Fibroblast of peridontal ligament (primary cell): ENCODE data around the gene IQCH.

Experiments
- DNase-seq: peaks from one replicate; pipeline ENCODE4 v3.0.0-alpha.2; 2010; ENCODE audit errors: extremely low read depth

Gene IQCH

DNA sequence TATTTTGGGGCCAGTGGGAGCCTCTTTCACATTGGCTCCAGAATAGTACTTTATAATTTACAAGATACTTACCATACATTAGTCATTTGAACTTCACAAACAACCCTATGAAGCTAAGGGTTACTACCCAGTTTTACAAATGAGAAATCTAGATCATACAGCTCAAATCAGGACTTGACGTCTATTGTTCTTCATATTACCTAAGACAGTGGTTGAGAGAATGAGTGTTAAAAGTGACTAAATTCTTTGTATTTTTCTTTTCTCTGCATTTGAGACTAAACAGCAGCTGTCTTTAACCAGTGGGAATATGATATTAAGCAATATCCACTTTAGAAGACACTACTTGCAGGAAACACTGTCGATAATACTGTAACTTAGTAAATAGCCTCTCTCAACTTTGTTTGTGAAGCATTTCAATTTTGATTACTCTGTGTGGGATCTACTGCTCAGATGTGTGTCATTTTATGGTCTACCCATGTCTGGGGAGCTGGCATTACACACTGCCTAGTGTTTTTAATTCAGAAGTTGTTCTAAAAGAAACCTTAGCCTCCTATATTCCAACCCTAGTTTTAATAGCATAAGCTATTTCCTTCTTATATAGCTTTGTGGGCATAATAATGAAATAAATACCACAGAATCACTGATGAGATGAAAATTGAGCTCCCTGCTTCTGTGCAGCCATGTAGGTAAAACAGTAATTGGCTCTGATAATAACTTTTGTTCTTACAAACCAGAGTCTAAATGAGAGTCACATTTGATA is 45.9 kb downstream of the IQCH start:
- peak; percentile 48 for DNase-seq

DNA sequence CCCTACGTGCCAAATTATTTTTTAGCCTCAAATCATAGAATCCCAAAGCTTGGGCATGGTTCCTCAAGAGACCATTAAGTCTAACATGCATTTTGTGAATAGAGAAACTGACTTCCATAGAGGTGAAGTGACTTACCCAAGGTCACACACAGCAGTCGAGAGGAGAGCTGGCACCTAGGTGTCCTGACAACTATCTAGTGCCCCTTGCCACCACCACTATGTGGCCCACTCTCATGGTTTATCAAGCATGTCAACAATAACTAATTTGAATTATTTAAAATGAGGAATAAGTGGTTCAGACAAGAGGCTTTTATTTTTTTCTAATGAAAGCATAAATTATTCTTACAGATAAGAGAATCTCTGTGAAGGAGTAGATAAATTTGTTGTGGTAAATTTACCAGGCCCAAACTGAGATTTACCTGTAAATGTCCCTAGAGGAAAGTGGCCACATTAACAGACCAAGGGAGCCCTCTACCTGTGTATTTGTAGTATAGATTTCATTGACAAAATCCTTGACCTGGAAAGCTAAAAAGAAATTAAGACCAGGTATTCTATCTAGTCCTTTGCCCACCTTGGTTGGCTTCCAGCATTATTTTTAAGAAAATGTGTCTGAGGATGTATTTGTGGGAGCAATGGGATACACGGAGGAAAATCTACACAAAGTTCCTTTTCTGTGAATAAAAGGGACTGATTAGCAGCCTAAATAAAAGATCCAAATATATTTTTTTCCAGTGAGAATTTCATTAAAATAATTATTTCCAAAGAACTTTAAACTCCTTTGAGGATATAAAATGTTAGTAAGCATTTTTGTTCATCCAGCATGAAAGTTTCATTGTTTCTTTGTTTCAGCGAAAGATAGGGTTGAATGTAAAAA is 49.1 kb downstream of the IQCH start:
- DNase-seq, result peak; percentile 24

DNA sequence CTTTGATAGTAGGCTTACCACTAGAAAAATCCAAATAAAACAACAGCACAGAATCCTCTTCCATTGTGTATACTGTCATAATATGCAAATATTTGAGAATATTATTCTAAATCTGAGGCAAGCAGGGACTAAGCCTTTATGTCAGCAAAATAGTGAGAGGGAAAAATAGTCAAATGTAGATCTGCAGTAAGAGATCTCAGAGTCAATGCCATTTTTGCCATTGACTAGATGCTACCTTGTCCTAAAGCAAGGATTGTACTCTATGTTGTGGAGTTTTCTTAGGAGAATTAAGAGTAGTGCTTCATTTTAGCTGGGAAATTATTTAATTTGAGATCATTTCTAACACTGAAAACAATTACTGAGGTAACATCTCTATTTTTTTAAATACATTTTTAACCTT is 50.2 kb downstream of the IQCH start:
- DNase-seq, result no peak

DNA sequence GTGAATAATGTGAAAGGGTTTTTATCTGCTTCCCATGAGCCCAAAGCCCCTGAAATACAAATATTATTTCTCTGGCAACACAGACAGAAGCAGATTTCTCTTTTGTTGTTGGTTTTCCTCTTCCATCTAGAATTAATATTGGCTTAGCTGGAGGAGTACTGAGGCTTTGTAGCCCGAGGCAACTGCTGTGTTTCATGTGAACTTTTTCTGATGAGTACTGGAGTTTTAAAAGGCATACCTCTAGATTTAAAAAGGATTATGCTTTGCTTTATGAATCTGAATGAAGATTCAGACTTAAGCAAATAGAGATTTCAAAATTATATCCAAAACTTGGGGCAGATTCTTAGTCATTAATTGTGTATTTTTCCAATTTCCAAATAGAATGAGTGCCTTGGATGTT is 50.9 kb downstream of the IQCH start:
- DNase-seq, result no peak

DNA sequence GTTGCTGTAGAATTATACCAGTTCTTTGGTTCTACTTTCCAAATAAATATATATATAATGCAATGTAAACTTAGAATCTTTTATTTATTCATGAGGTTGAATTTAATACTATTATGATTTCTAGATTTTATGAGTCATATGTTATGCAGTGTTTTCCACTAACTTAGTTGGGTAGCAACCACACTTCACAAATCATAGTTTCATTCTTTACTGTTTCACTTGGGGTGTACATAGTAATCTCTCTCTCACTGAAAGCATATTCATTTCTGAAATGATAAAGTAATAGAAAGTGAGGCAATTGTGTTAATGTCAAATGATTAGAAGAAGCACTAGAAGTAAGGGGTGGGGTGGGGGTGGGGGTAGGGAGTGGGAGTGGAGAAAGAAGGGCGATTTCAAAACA is 52.6 kb downstream of the IQCH start:
- DNase-seq, result peak; percentile 70

DNA sequence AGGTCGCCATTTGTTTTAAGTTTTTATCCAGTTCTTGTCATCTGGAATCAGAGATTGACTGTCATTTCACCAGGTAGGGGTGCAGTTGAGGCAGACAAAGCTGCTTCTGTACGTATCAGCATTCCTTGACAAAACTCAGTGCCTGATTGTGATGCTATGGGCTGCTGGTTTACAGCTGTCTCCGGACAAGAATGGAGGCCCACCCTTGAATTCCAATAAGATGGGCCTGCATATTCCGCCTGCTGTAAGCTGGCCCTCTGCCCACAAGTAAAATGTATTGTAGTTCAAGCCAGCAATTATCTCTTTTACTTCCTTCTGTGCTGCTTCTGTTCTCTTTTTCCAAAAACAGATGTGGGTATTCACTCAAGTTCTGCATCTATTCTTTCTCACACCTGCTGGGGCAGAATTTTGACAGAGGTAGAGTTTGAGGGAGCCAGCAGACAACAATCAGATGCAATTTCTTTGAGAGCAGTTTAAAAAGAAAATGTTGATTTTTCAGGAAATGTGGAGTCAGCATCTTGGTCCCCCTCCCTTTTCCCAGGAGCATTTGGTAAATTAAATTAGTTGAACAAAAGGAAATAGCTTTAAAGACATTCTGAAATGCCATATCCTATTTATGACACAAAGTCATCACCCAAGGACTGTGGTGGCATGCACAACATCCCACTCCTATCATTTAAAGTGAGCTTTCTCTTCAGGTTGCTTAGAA is 53.5 kb downstream of the IQCH start:
- no peak for DNase-seq

DNA sequence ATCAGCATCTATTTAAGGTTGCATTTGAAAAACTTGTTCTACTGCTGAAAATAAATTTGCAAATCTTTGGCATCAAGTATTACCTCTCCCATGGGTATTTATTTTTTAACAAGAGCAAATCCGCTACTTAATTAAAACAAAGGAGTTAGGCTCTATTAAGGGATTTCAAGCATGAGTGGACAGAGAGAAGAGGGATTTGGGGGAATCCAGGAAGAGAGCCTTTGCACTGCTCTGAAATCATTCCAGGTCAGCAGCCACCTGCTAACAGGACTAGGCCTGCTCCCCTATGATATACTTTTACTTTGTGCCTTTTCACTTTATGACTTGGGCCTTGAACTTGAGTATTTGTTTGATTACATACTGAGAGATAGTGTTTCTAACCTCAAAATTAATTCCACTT is 57.1 kb downstream of the IQCH start:
- no peak for DNase-seq

DNA sequence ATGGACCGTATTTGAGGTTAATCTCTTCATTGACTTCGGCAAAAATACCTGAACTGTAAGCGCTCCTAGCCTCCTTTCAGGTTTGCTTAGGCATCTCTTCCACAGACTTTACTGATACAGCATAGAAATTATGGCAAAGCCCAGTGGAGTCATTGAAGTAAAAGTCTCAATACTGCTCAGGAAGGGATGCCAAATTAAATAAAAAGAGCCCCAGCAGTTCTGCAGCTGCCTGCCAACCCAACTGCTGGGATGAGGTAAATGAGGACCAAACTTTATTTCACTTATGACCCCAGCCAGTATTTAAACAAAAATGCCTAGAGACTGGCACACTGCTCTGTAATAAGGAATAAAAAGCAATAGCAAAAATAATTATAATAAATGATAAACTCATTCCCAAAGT is 65.4 kb downstream of the IQCH start:
- DNase-seq, result no peak

DNA sequence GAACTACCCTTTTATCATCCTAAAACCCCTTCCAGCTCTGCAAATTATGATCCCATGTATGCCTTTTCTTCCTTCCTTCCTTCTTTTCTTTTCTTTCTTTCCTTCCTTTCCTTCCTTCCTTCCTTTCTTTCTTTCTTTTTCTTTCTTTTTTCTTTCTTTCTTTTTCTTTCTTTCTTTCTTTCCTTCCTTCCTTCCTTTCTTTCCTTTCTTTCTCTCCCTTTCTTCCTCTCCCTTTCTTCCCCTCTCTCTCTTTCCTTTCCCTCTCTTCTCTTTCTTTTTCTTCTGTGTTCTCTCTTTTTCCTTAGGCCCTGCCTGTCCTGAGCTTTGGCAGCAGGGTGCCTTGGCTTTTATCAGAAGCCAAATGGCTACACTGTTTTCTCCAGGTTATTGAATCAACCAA is 66.8 kb downstream of the IQCH start:
- no peak for DNase-seq

DNA sequence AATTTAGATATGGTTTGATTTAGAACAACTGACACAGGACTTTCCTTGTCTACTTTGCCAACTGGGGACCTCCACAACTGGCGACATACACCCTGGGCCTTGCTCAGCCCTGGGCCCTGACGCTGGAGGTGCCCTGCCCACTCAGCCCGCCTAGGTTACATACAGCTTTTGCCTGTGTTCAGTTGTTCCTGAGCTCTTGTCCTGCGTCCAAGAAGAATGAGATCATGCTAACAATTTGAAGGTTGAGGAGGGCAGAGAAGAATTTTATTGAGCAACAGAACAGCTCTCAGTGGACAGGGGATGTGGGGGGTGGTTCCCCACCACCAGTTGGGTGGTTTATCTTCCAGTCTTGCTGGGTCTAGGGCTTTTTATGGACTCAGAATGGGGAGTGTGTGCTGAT is 67.9 kb downstream of the IQCH start:
- peak; percentile 10 for DNase-seq

DNA sequence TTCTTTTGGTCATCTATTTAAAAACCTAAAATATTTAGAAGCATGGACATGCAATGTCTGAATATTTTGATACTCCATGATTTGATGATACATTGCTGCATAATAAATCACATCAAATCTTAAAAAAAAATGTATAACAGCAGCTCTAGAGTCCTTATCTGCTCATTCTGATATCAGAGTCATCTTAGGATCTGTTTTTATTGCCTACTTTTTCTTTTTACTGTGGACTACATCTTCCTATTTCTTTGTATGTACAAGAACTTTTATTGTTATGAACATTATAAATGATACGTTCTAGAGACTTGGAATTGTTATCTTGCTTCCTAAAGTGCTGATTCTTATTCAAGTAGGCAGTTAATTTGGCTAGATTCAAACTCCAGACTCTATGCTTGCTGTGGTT is 72.7 kb downstream of the IQCH start:
- no peak for DNase-seq

DNA sequence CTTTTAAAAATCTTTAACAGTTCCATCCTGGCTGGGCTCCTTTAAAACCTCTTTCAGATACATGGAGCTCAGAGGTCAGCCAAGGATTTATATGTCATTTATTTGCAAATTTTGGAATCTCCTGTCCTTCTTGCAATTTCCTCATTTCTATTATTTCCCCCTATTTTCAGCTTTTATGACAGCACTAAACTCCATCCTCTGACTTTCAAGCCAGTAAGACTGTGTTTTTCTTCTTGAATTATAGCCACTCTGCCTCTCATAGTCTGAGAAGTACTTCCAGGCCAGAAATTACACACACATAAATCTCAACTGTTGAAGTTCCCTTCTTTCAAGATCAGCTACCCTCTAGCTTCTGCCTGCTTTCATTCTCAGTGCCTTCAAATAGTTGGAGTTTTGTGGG is 73.2 kb downstream of the IQCH start:
- no peak for DNase-seq

DNA sequence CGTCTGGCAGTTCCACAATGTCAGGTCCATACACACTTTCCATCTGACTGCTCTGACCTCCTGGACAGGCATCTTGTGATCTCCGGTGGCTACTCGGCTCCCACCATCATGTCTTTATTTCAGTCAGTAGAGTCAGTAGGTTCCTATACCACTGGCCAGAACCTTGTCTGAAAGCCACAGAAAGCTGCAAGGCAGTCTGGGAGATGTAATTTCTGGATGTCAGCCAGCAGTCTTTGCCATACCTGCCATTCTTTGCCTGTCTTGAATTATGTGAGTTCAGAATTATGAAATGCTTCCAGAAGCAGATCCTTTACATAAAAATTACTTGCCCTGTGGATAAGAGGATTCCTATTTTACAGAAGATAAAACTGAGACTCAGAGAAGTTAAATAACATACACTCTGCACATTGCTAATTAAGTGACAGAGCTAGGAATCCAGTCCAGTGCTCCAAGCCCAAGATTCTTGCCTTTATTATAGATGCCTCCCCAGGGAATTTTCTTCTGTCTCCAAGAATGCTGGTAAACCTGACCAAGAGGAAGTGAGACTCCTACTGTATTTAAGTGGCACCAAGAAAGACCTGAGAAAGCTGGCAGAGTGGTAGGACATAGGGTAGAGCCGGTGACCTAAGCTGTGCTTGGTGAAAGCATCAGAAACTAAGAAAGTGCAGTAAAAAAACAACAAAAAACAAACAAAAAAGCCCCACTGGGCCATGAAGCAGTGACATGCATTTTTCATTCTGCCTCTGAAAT is 75.6 kb downstream of the IQCH start:
- no peak for DNase-seq

DNA sequence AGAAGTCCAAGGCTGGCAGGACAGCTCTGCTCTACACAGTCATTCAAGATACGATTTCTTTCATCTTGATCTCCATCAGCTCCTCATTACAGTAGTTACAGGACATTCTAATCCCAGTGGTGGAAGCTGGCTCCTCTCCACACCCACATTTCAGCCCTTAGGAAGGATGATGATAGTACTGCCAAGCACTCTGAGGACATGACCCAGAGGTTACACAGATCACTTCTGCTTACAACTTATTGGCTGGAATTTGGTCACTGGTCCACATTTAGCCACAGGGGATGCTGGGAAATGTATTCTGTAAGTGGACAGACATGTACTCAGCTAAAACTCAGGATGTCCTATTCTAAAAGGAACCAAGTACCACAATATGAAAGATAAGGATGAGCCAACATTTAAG is 77.1 kb downstream of the IQCH start:
- DNase-seq, result peak; percentile 57

DNA sequence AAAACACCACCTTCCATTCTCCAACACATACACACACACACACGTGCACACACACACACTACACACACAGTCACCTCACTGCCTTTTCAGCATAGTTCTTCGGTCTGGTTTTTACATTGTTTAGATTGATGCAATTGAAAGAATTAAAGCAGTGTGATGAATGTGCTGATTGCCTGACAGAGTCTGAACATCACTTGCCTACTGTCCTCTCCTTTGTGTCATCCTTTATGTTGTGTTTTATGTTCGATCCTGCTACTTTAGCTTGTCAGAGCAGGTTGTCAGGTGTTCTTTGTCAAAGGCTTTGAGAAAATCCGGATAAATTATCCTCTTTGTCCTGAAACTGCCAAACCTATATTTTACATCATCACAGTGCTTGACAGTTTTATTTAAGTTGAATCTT is 80.4 kb downstream of the IQCH start:
- no peak for DNase-seq

DNA sequence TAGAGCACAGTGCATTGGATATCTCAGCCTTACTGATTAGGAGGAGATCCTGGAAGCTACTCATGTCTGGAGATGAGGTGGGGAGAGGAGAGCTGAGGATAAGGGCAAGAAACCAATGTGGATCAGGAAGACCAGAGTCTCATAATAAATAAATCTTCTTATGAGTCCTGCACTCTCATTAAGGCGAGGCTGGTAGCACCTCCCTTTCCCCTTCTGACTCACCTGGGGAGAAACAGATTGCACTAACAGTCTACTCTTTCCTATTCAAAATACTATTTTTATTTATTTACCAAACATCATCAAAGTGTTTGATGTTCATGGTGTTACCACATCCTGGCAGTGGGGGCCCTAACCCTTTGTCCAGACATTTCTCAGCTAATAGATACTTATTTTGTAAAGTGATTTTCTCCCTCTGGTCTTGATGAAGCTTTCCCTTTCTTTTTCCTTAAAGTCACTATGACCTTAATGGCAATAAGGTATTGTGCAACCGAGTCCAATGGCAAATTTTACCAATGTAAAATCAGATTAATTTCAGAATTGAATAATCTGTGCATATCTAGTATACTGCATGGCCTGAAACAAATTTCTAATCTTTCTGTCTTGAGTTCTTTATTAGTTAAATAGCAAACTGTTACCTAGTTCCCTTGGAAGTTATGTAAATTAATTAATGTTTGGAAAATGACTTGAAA is 81.1 kb downstream of the IQCH start:
- no peak for DNase-seq

DNA sequence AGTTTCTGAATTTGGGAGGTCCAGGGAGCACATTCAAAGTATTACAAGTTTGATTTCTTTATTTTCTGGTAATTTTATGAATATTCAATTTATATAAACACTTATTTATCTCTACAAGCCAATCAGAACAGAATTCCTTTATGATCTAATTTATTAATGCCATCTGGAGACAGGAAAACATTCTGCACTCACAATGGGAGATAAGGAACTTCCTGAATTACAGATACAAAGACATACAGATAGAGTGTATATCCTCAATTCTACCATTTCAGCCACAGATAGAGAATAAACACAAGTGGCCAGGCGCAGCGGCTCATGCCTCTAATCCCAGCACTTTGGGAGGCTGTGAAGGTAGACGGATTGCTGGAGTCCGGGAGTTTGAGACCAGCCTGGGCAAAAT is 86.0 kb downstream of the IQCH start:
- DNase-seq, result no peak

DNA sequence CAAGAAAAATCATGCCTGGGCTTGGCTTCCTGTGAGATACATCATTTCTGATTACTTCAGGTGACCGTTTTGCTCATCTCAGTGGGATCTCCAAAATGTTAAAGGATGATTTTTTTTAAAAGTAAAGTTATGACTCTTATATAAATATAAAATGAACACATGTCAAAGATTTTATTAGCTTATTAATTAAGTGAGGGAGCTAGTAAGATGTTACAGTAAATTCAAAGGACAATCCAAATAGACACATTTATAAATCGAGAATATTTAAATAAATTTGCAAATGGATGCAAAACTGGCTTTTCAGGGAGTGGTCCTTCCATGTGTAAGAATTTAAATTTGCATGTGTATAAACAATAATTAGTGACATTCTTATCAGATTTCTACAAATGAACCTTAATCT is 87.0 kb downstream of the IQCH start:
- DNase-seq, result no peak

DNA sequence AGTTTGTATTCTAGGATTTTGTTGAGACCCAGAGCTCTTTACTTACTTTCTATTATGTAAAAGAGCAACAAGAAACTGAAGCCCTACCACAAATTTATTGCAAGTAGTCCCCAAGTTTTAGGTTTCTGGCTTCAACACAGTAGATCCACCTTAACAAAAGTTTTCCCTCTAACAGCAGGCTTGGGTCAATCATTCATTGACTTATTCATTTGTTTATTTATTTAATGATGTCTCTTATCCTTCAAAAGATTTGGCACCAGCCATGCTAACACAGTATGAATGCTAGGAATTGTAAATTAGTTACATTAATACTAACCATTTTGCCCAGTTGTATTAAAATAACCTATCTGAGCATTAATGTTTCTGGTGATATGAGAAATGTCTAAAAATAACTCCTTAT is 88.6 kb downstream of the IQCH start:
- DNase-seq, result no peak

DNA sequence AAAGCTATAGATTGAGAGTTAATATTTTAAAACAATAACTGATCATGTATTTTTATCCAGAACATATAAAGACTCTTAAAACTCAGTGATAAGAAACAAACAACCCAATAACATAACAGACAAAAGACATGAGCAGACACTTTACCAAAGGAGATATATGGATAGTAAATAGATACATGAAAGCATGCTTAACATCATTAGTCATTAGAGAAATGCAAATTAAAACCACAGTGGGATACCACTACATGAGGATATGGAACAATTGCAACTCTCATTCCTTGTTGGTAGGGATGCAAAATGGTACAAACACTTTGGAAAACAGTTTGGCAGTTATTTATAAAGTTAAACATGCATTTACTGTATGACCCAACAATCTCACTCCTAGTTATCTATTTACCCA is 95.0 kb downstream of the IQCH start:
- no peak for DNase-seq

DNA sequence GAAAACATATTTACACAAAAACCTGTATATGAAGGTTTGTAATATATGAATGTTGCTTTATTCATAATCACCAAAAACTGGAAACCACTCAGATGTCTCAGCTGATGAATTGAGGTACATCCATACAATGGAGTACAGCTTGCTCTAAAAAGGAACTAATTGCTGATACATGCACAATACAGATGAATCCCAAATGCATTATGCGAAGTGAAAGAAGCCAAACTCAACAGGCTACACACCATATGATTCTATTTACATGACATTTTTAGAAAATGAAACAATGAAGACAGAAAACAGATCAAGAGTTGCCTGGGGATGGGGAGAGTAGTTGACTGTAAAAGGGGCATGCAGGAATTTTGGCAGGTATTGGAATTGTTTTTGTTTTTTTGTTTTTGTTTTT is 95.5 kb downstream of the IQCH start:
- DNase-seq, result no peak
